ENCODE data around the gene EPAS1. TPM values are rescaled to one million over a fixed set of nuclear protein-coding genes. Genes with fewer than 3 reads are reported as not detected.

The EPAS1 gene
- total and polyA plus RNA-seq, 2 of the 8 experiments (the other 6 are each of a cell fraction or from before 2014, with no cell fraction given), result 2.0 to 4.9 TPM

DNA sequence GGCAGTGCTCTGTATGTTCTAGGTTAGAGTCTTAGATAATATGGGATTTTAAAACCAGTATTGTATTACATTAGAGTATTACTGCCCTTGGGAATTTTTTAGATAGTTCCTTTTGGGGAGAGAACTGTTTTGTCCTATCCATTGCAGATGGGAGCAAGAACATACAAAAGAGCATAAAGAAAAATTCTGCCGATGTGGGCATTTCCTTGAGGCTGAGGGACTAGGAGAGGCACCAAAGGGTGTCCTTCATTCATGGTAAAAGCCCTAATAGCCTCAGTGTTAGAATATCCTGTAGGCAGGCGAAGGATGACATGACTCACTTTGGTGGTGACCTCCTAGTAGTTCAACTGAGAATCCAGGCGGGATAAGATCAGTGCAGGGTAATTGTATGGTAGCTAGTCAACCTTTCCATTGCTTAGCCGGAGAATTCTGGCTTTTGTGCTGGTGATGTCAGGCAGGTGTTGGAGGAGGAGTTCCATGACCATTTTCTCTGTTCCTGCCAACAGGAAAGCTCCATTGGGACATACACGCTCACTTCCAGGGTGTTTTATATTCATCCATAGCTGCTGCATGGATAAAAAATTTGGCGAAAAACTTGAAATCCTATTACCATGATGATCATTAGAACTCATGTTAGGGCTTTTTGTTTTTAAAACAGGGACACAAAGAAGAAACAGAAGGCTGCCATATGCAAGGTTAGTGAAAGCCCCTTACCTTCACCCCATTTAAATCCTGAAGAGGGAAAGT, 28.1 kb downstream of the EPAS1 start:
- CTCF ChIA-PET (ENCODE audit: partially characterized antibody), result interaction anchor here (0.6 kb wide), 1 partner anchor 319 kb away, joined by 3 read pairs; no protein-coding TSS in a partner anchor
- 86% methylated on average over 6 of the region's 6 CpGs; no CpG with 5 or more reads in 1 of the 2 experiments for WGBS, 2 experiments (ENCODE audit: extremely low coverage in 1 of 2, insufficient coverage in 1 of 2, insufficient read length in 1 of 2, insufficient replicate concordance in 2 of 2, low coverage in 1 of 2, low lambda C conversion rate in 2 of 2, missing lambda C conversion rate in 1 of 2)
- no peak for TF ChIP-seq MAFK (IDR thresholded peaks at IDR 0.05; ENCODE audit: low read depth, low read length)
- no peak for TF ChIP-seq FOSL1 (IDR thresholded peaks at IDR 0.05; ENCODE audit: insufficient read depth, low read depth, low read length)

More for the DNA sequence above, 28.1 kb downstream of the EPAS1 start:
- no peaks in the 10 kb centered on the region for H4K20me1 ChIP-seq (replicated peaks in 1 of 2; ENCODE audit: control insufficient read depth in 1 of 2, insufficient read depth in 2 of 2, low read length in 2 of 2)
- H3K79me2 ChIP-seq (ENCODE audit: control insufficient read depth in 1 of 2, insufficient read depth in 2 of 2, low read length in 2 of 2), result no peaks in the 10 kb centered on the region
- no peak overlapping the region for H2AFZ ChIP-seq (ENCODE audit: low read length)
- H3K27ac ChIP-seq (ENCODE audit: low read depth, low read length), result no peak overlapping the region
- no peak overlapping the region for H4K5ac ChIP-seq (ENCODE audit: insufficient read length, low read depth, low read length)
- H2BK12ac ChIP-seq (ENCODE audit: low read depth, low read length), result no peak overlapping the region
- no peak overlapping the region for H3K4me2 ChIP-seq (ENCODE audit: insufficient read depth in 1 of 2, low read depth in 2 of 2, low read length in 2 of 2)
- H4K8ac ChIP-seq (ENCODE audit: extremely low read depth, insufficient read depth, low read length), result no peak overlapping the region
- H2BK120ac ChIP-seq (replicated peaks; ENCODE audit: low read depth, low read length), result no peak overlapping the region
- no peaks in the 10 kb centered on the region for H3K9me3 ChIP-seq (ENCODE audit: insufficient read depth in 2 of 2, low read depth in 1 of 2, low read length in 1 of 2)
- H3K18ac ChIP-seq (ENCODE audit: extremely low read depth, low read length), result no peak overlapping the region
- no peak overlapping the region for H3K56ac ChIP-seq (replicated peaks; ENCODE audit: insufficient read length, low read depth, low read length)
- H3K4me1 ChIP-seq (replicated peaks in 1 of 4; ENCODE audit: control insufficient read depth in 3 of 4, insufficient read depth in 4 of 4, low read length in 3 of 4), result peaks cover 0 to 2% (median under 1%) of the 10 kb centered on the region in 4 experiments; a peak in 1 of 7 replicates
- no peaks in the 10 kb centered on the region for H3K36me3 ChIP-seq (ENCODE audit: control insufficient read depth in 2 of 4, insufficient read depth in 4 of 4, low read length in 3 of 4)
- POLR2A ChIA-PET (ENCODE audit: partially characterized antibody), result interaction anchor here (0.6 kb wide), 1 partner anchor 569 kb away, joined by 6 read pairs; no protein-coding TSS in a partner anchor
- H3K4me3 ChIP-seq (ENCODE audit: extremely low read depth in 1 of 4, insufficient read depth in 2 of 4, low read depth in 3 of 4, low read length in 4 of 4), result no peak overlapping the region
- no peak overlapping the region for H3K23ac ChIP-seq (ENCODE audit: insufficient read length)
- H2BK15ac ChIP-seq (ENCODE audit: low read length), result no peak overlapping the region
- no peaks in the 10 kb centered on the region for H3K79me1 ChIP-seq (ENCODE audit: low read depth, low read length)
- no peak overlapping the region for H2BK20ac ChIP-seq (ENCODE audit: low read length)
- no peaks in the 10 kb centered on the region; a peak in 2 of 7 replicates for H3K27me3 ChIP-seq (replicated peaks in 1 of 4; ENCODE audit: control insufficient read depth in 3 of 4, extremely low read depth in 1 of 4, insufficient read depth in 3 of 4, low read length in 3 of 4)
- no peak overlapping the region for H2BK5ac ChIP-seq (ENCODE audit: low read depth, low read length)
- DNase-seq (ENCODE audit: low read depth in 1 of 2, low spot score in 2 of 2) (no peak), FAIRE-seq (no peak)
- no peak overlapping the region for H3K4ac ChIP-seq (replicated peaks; ENCODE audit: insufficient read length, low read depth, low read length)
- H3K9ac ChIP-seq (replicated peaks in 1 of 4; ENCODE audit: extremely low read depth in 1 of 4, low read depth in 3 of 4, low read length in 3 of 4), result no peak overlapping the region
- H3K23me2 ChIP-seq (ENCODE audit: low read depth, low read length), result no peaks in the 10 kb centered on the region
- H4K91ac ChIP-seq (replicated peaks; ENCODE audit: insufficient read length, low read length), result no peak overlapping the region
- no peak overlapping the region for H3K14ac ChIP-seq (ENCODE audit: insufficient read length)
- no peak overlapping the region for H2AK5ac ChIP-seq (ENCODE audit: low read depth, low read length)
